Osteoblast (primary cell): ENCODE measurements around the gene ARMH3. TPM values are rescaled to one million over a fixed set of nuclear protein-coding genes. Genes with fewer than 3 reads are reported as not detected.

ENCODE experiments used
- DNase-seq: peaks from one replicate; pipeline ENCODE4 v3.0.0; 2011; ENCODE audit warnings: low spot score, mixed read lengths; ENCODE audit not compliant: insufficient read length; ENCODE audit errors: missing footprints
- H2AFZ ChIP-seq: 2 replicates; pipeline ENCODE4 v1.6.0; 2011; ENCODE audit warnings: mild to moderate bottlenecking, low read length
- H3K27ac ChIP-seq: 2 replicates; pipeline ENCODE4 v1.5.1; 2011; ENCODE audit warnings: mild to moderate bottlenecking, low read depth, low read length, moderate library complexity
- H3K27me3 ChIP-seq: 2 replicates; pipeline ENCODE4 v1.6.0; 2012; ENCODE audit warnings: mild to moderate bottlenecking, control low read depth, inconsistent platforms, low read length, moderate library complexity; ENCODE audit not compliant: insufficient read depth
- H3K36me3 ChIP-seq: 2 replicates; pipeline ENCODE4 v1.5.1; 2011; ENCODE audit warnings: mild to moderate bottlenecking, low read length, control low read depth, moderate library complexity; ENCODE audit not compliant: insufficient read depth
- H3K4me1 ChIP-seq: 2 replicates; pipeline ENCODE4 v1.5.1; 2011; ENCODE audit warnings: mild to moderate bottlenecking, low read length, control low read depth, moderate library complexity; ENCODE audit not compliant: insufficient read depth
- H3K4me2 ChIP-seq: 2 replicates; pipeline ENCODE4 v1.6.0; 2011; ENCODE audit warnings: mild to moderate bottlenecking, low read length; ENCODE audit not compliant: insufficient read depth
- H3K4me3 ChIP-seq: fragments of 200-600 bp; sonication (generic); 3 replicates; pipeline ENCODE4 v1.5.1; 2012; ENCODE audit warnings: mild to moderate bottlenecking, low read length, inconsistent platforms; ENCODE audit not compliant: insufficient read depth
- H3K79me2 ChIP-seq: 2 replicates; pipeline ENCODE4 v1.6.0; 2012; ENCODE audit warnings: mild to moderate bottlenecking, low read length, control low read depth, inconsistent platforms; ENCODE audit not compliant: insufficient read depth
- H3K9me3 ChIP-seq: 2 replicates; pipeline ENCODE4 v1.5.1; 2011; ENCODE audit warnings: low read depth, low read length, control low read depth
- H4K20me1 ChIP-seq: 2 replicates; pipeline ENCODE4 v1.6.0; 2012; ENCODE audit warnings: mild to moderate bottlenecking, low read length, control low read depth; ENCODE audit not compliant: insufficient read depth
- total RNA-seq: library from RNA; depleted of rRNA; stranded (reverse); fragments of >200 nt; gene quantifications from 2 replicates; pipeline ENCODE4 v1.2.3, GENCODE V29; 2012
- TF ChIP-seq, protein P1 (sequence below): IDR thresholded peaks from 2 replicates; pipeline ENCODE4 v1.5.1; 2011; ENCODE audit warnings: mild to moderate bottlenecking, low read depth, low read length, moderate library complexity; ENCODE audit errors: extremely low read depth

Gene ARMH3
- total RNA-seq, 1 donor, result 9.4 TPM

DNA sequence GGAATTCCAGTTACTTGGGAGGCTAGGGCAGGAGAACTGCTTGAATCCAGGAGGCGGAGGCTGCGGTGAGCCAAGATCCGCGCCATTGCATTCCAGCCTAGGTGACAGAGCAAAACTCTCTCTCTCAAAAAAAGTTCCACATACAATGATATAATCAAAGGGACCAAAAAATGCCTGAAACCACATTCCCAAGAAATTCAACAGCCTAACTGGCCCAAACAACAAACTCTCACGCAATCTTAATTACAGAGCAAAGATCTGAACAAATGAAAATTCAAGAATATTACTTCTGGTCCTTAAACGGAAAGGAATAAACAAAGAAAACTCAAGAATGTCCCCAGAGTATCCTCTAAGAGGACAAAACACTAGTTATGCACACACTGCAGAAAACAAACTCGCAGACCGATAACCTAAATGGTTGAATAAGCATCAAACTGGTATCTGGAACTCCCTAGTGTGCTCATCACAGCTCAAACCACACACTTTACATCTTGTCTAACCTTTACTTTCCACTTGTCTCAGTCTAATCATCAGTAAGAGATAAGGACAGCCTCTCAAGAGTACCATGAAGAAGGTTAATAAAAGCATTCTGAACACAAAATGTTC, 241.4 kb downstream of the ARMH3 start:
- TF ChIP-seq, protein P1, sequence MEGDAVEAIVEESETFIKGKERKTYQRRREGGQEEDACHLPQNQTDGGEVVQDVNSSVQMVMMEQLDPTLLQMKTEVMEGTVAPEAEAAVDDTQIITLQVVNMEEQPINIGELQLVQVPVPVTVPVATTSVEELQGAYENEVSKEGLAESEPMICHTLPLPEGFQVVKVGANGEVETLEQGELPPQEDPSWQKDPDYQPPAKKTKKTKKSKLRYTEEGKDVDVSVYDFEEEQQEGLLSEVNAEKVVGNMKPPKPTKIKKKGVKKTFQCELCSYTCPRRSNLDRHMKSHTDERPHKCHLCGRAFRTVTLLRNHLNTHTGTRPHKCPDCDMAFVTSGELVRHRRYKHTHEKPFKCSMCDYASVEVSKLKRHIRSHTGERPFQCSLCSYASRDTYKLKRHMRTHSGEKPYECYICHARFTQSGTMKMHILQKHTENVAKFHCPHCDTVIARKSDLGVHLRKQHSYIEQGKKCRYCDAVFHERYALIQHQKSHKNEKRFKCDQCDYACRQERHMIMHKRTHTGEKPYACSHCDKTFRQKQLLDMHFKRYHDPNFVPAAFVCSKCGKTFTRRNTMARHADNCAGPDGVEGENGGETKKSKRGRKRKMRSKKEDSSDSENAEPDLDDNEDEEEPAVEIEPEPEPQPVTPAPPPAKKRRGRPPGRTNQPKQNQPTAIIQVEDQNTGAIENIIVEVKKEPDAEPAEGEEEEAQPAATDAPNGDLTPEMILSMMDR, result no peak
- Histone ChIP-seq H3K9me3 (no peaks in the 10 kb centered on the region), H3K27me3 (no peaks in the 10 kb centered on the region), H3K4me2 (peak overlapping the region; percentile 94), H3K4me3 (peak overlapping the region; percentile 98), H3K36me3 (peaks cover 36% of the 10 kb centered on the region), H2AFZ (no peak overlapping the region), H3K4me1 (peaks cover 26% of the 10 kb centered on the region), H3K27ac (peak overlapping the region; percentile 54), H3K79me2 (peaks cover 87% of the 10 kb centered on the region), H4K20me1 (peaks cover 78% of the 10 kb centered on the region)
- DNase-seq, result peak; percentile 30

DNA sequence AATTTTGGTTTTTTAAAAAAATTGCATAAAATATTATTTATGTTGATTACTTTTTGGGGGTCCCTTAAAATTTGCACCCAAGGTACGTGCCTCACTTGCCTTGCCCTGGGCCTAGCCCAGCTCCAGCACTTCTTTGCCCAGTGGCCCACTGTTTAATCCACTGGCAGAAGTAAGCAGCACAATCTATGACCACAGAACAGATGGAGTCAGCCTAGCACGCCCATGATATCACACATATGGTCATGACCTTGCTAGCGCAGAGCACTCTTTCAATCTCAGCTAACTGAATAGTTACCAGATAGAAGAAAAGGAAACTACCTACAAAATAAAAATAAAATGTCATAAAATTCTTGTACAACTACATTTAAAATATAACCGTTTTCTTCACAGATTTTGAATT, 243.4 kb downstream of the ARMH3 start:
- H3K36me3 ChIP-seq, result peaks cover 53% of the 10 kb centered on the region
- peaks cover 89% of the 10 kb centered on the region for H4K20me1 ChIP-seq
- H3K4me3 ChIP-seq, result no peak overlapping the region
- H2AFZ ChIP-seq, result no peak overlapping the region
- peaks cover 17% of the 10 kb centered on the region for H3K4me1 ChIP-seq
- DNase-seq, result no peak
- no peak overlapping the region for H3K4me2 ChIP-seq
- H3K27ac ChIP-seq, result no peak overlapping the region
- H3K79me2 ChIP-seq, result peaks cover 100% of the 10 kb centered on the region
- H3K9me3 ChIP-seq, result no peaks in the 10 kb centered on the region
- TF ChIP-seq, protein P1, result no peak
- H3K27me3 ChIP-seq, result no peaks in the 10 kb centered on the region

DNA sequence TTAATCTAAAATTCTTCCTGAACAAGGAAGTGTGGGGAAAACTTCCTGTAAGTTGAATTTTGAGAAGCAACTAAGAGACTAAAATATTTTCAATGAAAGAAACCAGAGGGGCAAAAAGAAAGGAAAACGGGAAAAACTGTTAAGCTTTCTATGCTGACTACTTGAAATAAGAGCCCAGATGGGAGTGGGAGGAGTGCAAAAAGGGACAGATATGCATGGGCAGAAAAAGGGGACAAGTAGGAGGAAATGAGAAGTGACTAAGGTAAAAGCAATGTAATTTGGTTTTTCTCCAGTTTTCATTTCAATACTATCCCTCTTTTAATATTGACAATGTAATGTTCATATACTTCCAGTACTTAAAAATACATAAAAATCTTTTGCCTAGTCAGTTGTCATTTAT, 248.8 kb downstream of the ARMH3 start:
- H3K9me3 ChIP-seq, result no peaks in the 10 kb centered on the region
- H3K27ac ChIP-seq, result no peak overlapping the region
- peaks cover 44% of the 10 kb centered on the region for H4K20me1 ChIP-seq
- H3K4me2 ChIP-seq, result no peak overlapping the region
- H3K36me3 ChIP-seq, result peaks cover 93% of the 10 kb centered on the region
- no peak overlapping the region for H3K4me3 ChIP-seq
- H2AFZ ChIP-seq, result no peak overlapping the region
- no peaks in the 10 kb centered on the region for H3K27me3 ChIP-seq
- H3K79me2 ChIP-seq, result peaks cover 81% of the 10 kb centered on the region
- peak; percentile 3 for DNase-seq
- no peaks in the 10 kb centered on the region for H3K4me1 ChIP-seq
- TF ChIP-seq, protein P1, result no peak

DNA sequence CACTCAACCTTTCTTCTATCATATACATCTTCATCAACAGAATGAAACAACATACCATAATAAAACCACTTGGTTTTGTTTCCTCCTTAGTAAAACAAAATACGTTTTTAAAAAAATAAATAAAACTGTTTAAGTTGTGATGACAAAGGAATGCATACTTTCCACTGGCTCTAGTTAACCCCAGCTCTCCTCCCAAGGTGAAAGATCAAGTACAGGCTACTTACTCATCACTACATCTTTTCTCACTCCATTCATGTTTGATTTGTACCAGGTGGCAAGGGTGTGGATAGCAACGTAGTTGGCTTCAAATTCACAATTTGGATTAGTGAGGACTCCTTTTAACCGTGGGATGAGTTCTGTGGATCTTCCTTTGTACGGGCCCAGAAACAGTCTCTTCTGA, 252.5 kb downstream of the ARMH3 start:
- no peaks in the 10 kb centered on the region for H3K4me1 ChIP-seq
- no peak overlapping the region for H3K27ac ChIP-seq
- peaks cover 81% of the 10 kb centered on the region for H3K79me2 ChIP-seq
- DNase-seq, result no peak
- no peak overlapping the region for H3K4me2 ChIP-seq
- no peaks in the 10 kb centered on the region for H3K27me3 ChIP-seq
- no peak overlapping the region for H3K4me3 ChIP-seq
- no peak overlapping the region for H2AFZ ChIP-seq
- H3K36me3 ChIP-seq, result peaks cover 96% of the 10 kb centered on the region
- H3K9me3 ChIP-seq, result no peaks in the 10 kb centered on the region
- H4K20me1 ChIP-seq, result peaks cover 33% of the 10 kb centered on the region
- TF ChIP-seq, protein P1, result no peak
